Activated effector memory CD4-positive, alpha-beta T cell treated with anti-CD3 and anti-CD28 coated beads, Interleukin-2, amount 50 U/mL, for 16 hours (primary cell): Measurements from ENCODE around the gene C4orf50.

Source experiments
- DNase-seq: peaks from one replicate; pipeline ENCODE4 v3.0.0-alpha.2; 2020

The C4orf50 gene

DNA sequence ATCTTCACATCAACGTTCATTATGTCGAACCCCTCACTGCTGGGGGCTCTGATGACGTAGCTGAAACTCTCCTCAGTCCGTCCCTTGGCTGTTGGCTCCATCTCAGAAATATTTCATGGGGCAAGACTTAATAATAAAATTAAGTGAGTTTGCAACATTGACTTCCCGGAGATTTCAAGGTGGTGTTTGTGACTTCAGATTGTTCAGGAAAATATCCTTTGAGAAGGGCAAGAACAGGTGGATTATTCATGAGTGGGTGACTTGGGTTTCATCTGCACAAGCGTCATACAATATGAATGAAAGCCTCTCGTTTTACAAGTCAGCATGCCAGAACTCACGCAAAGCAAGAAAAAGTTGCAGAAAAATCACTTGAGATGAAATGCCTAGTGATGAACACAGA is at the start of gene C4orf50:
TSS of gene C4orf50 (minus strand) at position 101 of the 400 bp plus-strand sequence.
- DNase-seq = no peak

GRCh38 chr4:6065934-6066590 is 47.8 kb upstream of the C4orf50 start:
- no peak for DNase-seq

DNA sequence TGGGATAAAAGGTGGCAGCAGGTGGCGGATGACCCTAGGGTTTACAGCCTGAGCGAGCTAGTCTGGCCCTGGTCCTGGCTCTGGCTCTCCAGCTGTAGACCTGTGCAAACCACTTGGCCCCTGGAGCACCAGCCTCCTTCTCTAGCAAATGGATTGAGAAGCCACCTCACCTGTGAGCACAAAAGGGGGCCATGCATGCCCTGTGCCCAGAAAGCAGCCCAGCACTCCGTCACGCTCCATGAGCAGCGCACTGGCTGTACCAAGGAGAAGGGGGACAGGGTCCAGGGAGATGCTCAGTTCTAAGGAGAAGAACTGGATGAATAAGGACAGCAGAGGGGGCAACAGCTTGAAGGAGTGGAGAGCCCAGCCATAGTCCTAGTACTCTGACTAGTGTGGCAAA is 46.9 kb upstream of the C4orf50 start:
- no peak for DNase-seq

DNA sequence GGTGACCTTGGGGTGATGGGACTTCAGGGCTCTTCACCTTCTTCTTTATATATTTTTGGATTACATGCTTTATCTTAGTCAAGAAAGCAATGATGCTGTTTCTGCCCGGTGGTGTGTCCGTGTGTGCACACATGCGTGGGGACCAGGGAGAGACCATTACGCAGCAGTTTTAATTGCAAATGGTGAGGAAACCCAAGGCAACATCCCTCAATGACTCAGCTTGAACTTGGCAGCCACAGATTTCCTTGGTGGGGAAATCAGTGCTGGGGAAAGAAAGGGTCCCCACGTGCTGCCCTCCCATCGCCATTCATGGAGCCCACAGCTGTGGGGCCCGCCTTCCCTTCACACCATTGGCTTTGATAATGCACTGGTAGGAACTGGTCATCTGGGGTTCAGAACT is 46.2 kb upstream of the C4orf50 start:
- DNase-seq = no peak

GRCh38 chr4:6063684-6064083 is 45.5 kb upstream of the C4orf50 start:
- no peak for DNase-seq

- no peak for DNase-seq
Observed at GRCh38 chr4:6062133-6062532, 43.9 kb upstream of the C4orf50 start.

DNA sequence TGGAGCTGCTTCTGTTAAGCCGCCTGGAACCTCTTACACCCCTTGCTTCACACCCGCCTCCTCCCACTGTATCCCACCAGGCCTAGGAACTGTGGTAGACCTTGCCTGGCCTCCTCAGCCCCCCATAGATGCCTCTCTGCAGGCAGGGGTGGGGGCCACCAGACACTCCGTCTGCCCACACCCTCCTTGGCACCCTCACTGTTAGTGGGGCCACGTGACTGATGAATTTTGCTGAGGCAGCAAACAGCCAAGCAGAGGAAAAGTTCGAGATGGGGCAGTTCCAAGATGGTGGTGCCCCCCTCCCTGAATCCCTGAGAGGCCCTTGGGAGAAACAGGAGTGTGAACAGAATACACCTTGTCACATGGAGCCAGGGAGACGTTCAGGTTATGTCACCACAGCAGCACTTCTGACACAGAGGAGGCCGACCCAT is 41.2 kb upstream of the C4orf50 start:
- no peak for DNase-seq

GRCh38 chr4:6058531-6059374 is 40.5 kb upstream of the C4orf50 start:
- no peak for DNase-seq

DNA sequence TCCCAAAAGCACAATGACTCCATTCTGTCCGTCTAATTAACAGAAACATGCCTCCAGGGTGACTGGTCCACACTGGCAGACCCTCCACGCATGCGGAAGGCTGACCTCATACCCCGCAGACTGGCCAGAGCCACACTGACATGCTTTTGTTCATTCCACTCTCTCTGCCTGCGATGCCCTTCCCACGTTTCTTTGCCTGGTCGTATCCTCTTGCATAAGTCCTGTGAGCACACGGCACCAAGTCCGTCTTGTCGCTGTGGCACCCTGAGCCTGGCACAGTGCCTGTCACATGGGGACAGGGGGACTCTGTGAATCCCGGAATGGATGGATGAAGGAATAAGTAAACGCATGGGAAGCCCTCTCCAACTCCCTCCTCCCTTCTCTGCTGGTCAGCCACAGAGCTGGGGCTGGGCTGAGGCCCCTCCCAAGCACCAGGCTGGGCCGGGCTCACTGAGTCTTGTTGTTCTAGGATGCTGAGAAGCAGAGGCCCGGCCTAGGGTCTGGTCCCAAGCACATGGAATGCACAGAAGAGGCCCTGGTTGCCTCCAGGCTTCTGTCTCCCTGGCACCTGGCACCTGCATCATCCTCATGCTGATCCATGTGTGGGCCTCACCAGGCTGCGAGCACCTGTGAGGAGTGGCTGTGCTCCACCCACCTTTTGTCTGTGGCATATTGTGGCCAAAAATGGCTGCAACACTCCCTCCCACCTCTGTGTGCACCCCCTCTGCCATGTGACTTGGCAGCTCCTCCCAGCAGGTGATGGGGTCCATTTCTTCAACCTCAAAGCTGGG is 38.9 kb upstream of the C4orf50 start:
- DNase-seq = no peak

DNA sequence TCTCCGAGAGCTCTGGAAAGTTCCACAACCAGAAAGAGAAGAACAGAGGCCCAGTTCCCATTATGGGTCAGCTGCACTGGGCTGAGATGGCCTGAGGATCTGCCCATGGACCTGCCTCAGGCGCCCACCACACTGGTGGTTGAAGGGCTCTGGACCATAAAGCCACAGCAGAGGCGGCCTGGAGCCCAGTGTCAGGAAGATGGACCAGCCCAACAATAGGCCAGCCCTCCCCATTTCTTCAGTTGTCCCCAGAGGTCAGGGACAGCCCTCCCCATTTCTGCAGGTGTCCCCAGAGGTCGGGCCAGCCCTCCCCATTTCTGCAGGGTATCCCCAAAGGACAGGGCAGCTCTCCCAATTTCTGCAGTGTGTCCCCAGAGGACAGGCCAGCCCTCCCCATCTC is 37.2 kb upstream of the C4orf50 start:
- DNase-seq = no peak

DNA sequence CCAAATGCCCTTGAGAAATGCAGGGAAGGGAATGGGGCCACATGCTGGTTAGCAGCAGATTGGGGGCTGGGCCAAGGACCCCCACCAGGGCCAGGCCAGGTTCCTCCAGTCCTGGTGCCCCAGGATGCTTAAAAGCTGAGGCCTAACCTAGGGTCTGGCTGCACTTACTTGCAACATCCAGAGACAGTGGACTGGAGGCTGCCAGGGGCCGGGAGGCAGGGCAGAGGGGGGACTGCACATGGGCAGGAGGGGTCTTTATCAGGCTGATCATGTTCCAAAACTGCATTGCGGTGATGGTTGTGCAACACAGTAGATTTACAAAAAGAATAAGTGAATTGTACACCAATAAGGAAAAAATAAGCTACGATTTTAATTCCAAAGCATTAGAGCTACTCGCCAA is 36.8 kb upstream of the C4orf50 start:
- no peak for DNase-seq

- DNase-seq = no peak
Observed at GRCh38 chr4:6054162-6054922, 36.1 kb upstream of the C4orf50 start.

- DNase-seq = no peak
Observed at GRCh38 chr4:6052679-6053078, 34.4 kb upstream of the C4orf50 start.

DNA sequence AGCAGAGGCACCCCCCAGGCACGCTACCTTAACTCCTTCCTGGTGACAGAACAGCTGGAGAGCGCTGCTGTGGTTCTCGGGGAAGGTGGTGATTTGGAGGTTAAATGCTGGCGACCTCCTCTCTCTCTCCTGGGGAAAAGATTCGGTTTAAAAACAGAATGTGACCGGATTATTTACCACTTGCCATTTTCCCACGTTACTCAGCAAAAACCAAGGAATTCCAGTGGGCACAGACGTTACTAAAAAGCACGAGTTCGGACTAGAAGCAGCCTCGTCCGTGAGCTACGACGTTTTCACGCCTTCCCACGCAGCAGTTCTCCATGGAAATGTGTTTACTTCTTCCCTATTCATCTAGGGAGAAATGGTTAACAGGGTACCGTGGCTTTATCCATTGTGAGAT is 32.3 kb upstream of the C4orf50 start:
- no peak for DNase-seq

DNA sequence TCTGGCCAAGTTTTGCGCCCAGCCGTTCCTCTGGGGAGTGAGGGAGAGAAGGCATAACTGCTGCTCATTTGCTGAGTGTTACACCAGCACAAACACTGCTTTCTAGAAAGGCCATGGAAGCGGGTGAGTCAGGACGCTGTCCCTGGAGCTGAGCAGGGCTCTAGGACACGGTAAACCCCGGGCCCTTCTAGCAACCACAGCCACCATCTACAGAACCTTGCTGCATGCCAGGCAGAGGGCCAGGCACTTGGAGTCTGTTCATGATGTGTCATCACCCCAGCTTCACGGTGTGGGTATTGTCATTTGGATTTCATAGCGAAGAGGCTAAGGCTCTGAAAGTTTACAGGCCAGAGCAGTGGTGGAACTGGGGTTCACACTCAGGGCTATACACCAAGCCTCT is 31.8 kb upstream of the C4orf50 start:
- no peak for DNase-seq

DNA sequence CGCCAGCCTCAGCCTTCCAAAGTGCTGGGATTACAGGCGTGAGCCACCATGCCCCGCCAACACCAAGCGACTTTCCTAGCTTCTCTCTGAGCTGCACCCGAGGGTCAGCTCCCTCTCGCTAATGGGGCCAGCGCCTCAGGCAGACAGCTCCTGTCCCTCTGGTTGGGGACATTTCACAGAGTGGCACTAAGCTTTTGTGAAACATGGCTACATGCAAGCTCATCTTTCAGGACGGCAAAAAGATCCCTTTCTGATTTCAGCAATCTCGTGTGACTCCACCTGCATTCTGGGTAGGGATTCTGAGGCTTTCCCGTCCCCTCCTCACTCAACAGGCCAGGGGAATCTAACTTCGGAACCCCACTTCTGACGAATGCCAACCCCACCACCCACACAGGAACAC is 31.0 kb upstream of the C4orf50 start:
- DNase-seq = no peak

GRCh38 chr4:6048537-6048936 is 30.3 kb upstream of the C4orf50 start:
- no peak for DNase-seq

DNA sequence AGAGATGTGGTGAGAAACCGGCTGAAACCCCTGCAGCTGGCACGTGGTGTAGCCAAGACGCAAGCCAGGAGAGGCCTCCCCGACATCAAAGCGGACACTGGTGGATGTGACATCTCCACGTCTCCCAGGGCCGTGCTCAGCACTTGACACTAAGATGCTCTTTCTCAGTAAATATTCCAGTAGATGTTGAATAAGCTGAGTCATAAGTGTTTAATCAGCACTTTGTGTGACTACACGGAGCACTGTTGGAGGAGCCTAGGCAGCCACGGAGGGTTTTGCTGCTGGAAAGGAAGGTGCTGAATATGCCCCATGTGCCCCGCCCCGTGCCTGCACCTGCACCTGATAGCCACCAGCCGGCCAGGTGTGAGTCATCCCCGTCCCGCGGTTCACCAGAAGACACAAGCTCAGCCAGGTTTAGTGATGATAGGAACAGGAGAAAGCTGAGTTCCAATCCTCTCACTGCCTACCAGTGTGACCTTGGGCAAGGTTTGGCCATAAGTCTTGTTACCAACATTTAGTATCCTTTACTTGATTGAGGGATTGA is 29.0 kb upstream of the C4orf50 start:
- no peak for DNase-seq

- DNase-seq = no peak
Observed at GRCh38 chr4:6046526-6047129, 28.4 kb upstream of the C4orf50 start.

GRCh38 chr4:6044805-6045204 is 26.6 kb upstream of the C4orf50 start:
- DNase-seq = no peak

DNA sequence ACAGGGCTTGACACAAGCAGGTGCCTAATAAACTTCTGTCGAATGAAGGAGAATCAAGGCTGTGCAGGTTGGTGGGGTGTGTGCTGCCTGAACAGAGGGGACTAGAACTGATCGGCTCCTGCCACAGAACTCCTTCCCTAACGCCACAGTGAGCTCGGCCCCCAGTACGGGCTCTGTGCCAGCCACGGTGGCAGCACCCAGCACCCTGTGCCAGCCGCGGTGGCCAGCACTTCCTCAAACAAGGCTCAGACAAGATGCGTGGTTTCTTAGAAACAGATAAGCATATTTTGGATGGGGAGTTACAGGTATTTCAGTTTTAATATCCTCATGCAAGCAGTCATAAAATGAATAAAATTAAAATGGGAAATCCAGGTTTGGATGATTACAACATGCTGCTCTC is 26.0 kb upstream of the C4orf50 start:
- DNase-seq = no peak

DNA sequence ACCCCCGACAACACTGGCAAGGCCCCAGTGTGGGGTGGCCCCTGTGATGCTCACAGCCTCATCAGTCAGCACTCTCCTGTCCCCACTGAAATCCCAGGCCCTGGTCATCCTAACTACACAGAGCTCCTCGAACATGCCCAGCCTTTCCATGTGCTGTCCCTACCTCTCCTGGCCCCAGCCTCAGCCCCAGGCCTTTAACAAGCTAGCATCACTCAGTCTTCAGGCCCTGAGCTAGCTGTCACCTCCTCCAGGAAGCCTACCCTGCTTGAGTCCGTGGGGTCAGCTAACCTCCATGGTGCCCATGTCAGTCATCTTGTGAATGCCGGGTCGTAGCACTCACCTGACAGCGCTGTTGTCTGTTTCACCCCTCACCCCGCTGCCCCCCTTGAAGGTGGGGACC is 25.6 kb upstream of the C4orf50 start:
- DNase-seq = no peak
